Measurements from ENCODE around the gene FAM110C.
A peak's percentile ranks its signal among the peaks of the same experiment; 100 is the strongest.
"Not testable (repeated sequence)": the region's sequence is repeated elsewhere in the genome, so short reads cannot be mapped to it uniquely, and the experiment has no call there.

FAM110C gene

DNA sequence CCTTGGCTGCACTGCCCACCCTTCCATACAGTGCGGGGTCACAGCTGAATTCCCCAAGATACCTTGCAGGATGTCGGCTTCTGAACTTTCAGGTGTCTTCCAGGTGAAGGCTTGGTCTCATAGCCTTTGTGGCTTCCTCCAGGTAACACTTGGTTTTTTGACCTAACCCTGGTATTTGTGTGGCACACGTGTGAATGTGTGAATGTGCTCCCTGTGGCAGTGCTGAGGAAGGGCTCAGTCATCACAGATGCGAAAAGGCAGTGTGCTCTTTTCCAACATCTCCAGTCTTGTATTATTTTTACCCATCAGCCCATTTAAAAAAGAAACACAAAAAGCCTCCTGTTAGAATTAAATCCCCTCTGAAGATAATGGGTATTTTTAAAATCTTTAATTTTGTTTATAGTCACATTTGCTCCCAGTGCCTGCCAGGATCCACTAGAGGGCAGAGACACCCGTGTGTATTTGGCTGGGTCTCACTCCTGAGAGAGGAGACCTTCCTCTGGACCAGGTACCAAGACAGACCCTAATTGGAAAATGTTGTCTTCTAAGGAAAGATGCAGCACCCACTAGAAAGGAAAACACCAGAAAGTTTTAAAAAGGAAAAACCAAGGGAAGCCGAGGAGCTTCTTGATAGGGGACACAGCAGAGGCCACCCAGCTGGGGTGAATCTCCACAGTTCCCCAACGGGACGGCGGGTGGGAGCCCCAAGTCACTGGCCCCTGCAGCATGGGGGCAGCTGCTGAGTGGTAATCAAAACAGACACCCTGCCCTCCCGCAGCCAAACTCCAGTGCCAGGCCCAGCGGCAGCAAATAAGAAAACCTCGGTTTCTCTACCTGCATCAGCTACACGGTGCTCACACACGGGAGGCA lies 27.7 kb downstream of the FAM110C start:
- TF ChIP-seq, protein P1, sequence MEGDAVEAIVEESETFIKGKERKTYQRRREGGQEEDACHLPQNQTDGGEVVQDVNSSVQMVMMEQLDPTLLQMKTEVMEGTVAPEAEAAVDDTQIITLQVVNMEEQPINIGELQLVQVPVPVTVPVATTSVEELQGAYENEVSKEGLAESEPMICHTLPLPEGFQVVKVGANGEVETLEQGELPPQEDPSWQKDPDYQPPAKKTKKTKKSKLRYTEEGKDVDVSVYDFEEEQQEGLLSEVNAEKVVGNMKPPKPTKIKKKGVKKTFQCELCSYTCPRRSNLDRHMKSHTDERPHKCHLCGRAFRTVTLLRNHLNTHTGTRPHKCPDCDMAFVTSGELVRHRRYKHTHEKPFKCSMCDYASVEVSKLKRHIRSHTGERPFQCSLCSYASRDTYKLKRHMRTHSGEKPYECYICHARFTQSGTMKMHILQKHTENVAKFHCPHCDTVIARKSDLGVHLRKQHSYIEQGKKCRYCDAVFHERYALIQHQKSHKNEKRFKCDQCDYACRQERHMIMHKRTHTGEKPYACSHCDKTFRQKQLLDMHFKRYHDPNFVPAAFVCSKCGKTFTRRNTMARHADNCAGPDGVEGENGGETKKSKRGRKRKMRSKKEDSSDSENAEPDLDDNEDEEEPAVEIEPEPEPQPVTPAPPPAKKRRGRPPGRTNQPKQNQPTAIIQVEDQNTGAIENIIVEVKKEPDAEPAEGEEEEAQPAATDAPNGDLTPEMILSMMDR (IDR thresholded peaks at IDR 0.05; ENCODE audit: extremely low read depth, missing control alignments): no peak
- no peak for DNase-seq (ENCODE audit: low spot score)

DNA sequence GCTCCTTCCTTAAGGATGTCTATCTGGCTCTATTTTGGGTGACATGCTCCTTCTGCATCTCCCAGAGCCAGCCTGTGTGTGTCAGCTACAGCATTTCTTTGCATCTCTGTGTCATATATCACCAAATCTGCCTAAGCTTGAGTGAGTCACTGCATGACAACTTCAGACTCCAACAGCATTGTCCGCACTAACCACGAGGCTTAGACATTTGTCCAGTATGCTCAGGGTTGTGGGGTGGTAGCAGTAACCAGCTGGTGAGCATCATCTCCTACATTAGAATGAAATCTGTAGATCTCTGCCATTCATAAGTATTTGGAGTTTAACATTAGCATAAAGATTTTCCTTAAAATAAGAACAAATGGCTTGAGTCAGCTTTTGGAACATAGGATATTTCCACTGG lies 30.4 kb downstream of the FAM110C start:
- not testable (repeated sequence) for DNase-seq (ENCODE audit: low spot score)

DNA sequence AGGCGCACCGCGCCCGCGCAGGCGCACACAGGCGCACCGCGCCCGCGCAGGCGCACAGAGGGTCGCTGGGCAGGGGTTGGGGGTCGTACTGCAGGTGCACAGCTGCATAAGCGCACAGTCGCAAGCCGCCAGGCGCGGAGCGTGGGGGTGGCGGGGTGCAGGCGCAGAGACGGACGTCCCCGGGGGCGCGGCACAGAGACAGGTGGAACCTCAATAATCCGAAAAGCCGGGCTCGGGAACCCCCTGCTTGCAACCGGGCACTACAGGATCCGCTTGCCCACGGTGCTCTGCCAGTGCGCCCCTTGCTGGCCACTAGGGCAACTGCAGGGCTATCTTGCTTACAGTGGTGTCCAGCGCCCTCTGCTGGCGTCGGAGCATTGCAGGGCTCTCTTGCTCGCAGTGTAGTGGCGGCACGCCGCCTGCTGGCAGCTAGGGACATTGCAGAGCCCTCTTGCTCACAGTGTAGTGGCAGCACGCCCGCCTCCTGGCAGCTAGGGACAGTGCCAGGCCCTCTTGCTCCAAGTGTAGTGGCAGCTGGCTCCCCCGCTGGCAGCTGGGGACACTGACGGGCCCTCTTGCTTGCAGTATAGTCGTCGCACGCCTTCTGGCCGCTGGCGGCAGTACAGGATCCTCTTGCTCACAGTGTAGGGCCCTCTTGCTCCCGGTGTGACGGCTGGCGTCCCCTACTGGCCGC lies 34.9 kb downstream of the FAM110C start:
- TF ChIP-seq, protein P1 (IDR thresholded peaks at IDR 0.05; ENCODE audit: extremely low read depth, missing control alignments): peak; percentile 59
- DNase-seq (ENCODE audit: low spot score): no peak

DNA sequence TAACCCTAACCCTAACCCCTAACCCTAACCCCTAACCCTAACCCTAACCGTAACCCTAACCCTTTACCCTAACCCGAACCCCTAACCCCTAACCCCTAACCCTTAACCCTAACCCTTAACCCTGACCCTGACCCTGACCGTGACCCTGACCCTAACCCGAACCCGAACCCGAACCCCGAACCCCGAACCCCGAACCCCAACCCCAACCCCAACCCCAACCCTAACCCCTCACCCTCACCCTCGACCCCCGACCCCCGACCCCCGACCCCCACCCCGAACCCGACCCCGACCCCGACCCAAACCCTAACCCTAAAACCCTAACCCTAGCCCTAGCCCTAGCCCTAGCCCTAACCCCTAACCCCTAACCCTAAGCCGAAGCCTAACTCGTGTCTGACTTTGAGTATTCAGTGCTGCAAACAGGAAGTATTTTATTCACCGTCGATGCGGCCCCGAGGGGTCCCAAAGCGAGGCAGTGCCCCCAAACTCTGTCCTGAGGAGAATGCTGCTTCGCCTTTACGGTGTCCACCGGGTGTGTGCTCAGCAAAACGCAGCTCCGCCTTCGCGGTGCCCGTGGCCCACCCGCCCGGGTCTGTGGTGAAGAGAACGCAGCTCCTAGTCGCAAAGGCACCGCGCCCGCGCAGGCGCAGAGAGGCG lies 36.0 kb downstream of the FAM110C start:
- TF ChIP-seq, protein P1 (IDR thresholded peaks at IDR 0.05; ENCODE audit: extremely low read depth, missing control alignments): no peak
- no peak for DNase-seq (ENCODE audit: low spot score)
